HG03135 (cell line): ENCODE data around the gene SNIP1.
"Not testable (repeated sequence)": the region's sequence is repeated elsewhere in the genome, so short reads cannot be mapped to it uniquely, and the experiment has no call there.

Source experiments
- ATAC-seq: cut with Tn5 transposase; IDR thresholded peaks from one replicate; pipeline ENCODE4 v1.9.1; 2021; ENCODE audit warnings: mild to moderate bottlenecking, moderate library complexity; ENCODE audit not compliant: unreplicated experiment

The SNIP1 gene

DNA sequence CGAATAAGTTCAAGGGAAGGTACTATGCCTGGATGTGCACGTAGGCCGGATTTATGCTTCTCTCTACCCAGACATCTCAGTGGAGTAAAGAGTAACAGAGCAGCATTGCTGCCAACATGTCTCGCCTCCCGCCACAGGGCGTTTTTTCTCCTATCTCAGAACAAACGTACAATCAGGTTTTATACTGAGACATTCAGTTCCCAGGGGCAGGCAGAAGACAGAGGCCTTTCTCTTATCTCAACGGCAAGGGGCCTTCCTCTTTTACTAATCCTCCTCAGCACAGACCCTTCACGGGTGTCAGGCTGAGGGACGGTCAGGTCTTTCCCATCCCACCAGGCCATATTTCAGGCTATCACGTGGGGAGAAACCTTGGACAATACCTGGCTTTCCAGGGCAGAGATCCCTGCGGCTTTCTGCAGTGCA lies 5.9 kb upstream of the SNIP1 start:
- not testable (repeated sequence) for ATAC-seq

DNA sequence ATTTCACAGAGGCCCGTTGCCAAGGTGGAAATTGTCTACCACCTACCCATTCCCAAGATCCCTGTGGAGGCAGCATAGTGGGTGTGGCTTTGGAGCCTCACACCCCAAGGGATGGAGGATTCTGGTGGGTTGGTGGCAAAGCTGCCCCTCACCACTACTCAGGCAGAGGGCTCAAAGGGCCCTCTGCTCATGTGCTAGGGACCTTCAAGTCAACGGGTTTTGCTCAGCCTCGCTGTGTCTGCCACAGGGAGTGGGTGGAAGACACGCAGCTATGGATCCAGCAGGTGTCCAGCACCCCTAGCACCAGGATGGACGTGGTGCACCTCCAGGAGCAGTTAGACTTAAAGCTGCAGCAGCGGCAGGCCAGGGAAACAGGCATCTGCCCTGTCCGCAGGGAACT lies 5.0 kb upstream of the SNIP1 start:
- ATAC-seq = no peak

DNA sequence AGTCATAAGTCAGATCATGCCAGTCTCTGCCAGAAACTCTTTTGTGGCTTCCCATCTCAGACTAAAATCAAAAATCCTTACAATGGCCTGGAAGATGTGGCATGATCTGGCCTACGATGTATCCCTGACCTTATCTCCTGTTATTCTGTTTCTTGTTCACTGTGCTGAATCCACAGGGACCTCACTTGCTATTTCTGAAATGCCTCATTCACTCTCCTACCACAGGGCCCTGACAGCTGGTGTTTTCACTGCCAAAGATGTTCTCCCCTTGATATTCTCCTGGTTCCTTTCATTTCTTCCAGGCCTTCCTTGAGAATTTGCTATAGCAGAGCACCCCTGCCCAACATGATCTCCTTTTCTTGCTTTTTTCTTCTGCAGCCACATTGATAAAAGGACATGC lies 4.3 kb upstream of the SNIP1 start:
- ATAC-seq = no peak

DNA sequence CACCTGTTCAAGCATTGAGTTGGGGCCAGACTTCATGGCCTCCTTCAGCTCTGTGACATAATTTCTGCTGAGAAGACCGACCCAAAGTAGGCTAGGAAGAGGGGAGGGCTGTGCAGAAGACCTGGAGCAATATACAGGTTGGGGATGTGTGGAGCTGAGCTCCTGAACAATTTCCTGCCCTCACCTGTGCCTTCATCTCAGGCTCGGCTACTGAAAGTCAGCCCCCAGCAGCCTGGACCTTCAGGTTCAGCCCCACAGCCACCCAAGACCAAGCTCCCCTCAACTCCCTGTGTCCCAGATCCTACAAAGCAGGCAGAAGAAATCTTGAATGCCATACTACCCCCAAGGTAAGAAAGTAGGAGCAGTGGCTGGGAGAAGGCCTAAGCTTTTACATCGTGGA lies 3.3 kb upstream of the SNIP1 start:
- no peak for ATAC-seq

DNA sequence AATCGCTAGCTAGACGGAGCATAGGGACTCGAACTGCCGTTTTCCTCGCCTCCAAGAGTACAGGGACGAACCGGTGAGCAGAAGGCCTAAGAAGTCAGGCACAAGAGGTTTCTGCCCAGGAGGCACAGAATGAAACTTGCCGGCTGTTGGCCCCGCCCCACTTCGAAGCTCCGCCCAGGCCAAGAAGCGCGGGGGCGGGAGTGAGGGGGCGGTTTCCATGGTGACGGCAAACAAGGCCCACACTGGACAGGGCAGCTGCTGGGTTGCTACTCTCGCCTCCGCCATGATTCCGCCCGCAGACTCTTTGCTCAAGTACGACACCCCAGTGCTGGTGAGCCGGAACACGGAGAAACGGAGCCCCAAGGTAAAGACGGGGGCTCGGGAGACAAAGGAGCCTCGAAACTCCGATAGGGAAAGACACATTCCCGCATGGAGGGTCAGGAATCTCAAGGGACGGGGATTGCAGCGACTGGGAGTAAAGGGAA lies 2.7 kb upstream of the SNIP1 start, which contains the start of gene DNALI1:
Gene DNALI1, plus strand, starts transcription at position 229 of the 485 bp plus-strand sequence. Its CDS starts 55 bp downstream, at position 284.
- ATAC-seq = no peak

DNA sequence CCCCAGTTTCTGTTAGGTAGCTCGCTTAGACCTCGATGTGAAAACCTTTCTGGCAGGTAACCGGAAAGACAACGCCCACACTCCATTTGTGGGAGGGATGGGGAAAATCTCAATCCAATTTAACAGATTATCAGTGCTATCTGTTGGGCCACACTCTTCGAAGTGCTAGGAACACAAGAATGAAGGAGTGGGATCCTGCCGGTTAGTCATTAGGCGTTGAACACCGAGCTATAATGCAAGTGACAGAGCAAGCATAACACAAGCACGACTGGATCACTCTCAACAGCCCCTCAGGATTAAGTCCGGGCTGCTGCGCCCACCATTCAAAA lies 531 bp downstream of the SNIP1 start:
- peak; percentile 28 for ATAC-seq

DNA sequence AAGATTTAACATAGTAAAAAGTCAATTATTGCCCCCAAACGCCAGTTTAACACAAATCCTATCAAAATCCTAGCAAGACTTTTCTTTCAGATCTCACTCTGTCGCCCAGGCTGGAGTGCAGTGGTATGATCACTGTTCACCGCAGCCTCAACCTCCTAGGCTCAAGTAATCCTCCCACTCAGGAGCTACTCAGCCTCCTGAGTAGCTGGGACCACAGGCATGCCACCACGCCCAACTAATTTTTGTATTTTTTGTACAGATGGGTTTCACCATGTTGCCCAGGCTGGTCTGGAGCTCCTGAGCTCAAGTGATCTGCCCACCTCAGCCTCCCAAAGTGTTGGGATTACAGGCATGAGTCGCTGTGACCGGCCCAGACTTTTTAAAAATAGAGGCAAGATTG lies 4.8 kb downstream of the SNIP1 start:
- ATAC-seq = no peak

DNA sequence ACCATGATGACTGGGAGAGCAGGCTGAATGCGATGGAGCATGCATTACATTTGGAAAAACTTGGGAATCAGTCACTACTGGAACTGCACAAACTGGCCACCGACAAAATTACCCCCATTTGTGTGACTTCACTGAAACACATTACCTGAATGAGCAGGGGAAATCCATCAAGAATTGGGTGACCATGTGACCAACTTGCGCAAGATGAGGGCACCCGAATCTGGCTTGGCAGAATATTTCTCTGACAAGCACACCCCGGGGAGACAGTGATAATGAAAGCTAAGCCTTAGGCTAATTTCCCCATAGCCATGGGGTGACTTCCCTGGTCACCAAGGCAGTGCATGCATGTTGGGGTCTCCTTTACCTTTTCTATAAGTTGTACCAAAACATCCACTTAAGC lies 9.1 kb downstream of the SNIP1 start:
- ATAC-seq = no peak

DNA sequence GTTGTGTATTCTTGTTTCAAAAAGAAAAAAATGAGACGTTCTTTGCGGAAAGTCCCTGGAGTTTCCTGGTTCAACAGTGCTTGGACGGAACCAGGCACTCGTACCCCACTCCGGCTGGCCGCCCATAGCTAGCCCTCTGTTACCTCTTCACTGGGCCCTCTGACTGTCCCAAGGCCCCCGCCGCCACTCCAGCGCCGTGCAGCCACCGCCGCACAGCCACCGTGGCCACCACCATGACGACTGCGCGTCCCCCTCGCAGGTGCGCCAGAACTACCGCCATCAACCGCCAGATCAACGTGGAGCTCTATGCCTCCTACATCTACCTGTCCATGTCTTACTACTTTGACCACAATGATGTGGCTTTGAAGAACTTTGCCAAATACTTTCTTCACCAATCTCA lies 9.6 kb downstream of the SNIP1 start:
- no peak for ATAC-seq

DNA sequence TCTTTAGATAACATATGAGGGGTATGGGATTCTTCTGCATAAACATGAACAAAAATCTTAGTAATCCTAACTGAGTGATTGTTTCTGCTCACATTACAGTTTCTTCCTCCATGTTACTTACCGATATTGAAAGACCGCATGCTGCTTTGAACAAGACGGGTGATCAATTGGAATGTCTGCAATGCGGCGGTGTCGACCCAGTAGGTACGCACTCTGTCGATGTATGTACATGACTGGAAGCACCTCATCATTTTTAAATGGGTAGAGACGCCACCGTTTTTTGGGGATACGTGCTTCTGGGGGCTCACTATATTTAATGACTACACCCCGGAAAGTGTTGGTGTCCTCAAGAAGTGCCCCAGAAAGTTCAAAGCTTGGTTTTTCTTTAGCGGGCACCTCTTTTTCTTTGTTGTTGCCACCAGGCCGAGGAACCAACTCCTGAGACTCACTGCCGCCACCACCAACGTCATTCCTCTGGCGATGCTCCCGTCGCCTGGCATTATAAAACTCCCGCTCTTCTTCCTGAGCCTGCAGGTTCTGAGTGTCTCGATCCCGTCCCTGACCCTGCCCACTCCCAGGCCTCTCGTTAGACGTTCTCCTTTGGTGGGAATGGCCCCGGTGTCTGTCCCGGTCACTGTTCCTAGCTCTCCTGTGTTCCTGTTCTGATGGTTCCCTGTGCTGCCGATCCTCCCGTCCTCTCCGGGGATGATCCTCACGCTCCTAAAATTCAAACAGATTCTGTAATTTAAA lies 13.9 kb downstream of the SNIP1 start:
- no peak for ATAC-seq

DNA sequence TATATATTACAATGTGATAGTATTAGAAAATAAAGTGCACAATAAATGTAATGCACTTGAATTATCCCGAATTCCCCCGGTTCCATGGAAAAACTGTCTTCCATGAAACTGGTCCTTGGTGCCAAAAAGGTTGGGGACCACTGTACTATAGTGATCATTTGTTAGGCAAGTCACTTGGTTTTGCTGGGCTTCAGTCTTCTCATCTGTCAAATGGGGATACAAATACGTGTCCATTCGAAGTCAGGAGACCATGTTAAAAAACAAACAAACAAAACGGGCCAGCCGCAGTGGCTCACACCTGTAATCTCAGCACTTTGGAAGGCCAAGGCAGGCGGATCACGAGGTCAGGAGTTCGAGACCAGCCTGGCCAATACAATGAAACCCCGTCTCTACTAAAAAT lies 14.9 kb downstream of the SNIP1 start:
- not testable (repeated sequence) for ATAC-seq

DNA sequence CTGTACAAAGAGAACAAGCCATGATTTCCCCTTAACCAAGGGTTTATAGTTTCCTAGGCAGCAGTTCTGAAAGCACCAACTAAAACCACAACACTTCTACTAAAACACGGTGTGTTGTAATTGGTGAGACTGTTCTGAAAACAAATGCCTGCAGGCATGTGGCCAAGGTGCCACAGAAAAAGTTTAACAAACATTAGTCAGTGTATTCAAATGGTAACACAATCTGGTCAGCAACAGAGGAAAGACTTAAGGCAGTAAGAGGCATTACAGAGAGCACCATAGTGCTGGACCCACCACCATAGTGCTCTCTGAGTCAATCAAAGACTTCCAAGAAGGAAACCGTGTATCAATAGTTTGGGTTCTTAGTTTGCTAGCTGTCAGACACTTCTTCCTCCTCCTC lies 16.7 kb downstream of the SNIP1 start:
- no peak for ATAC-seq

DNA sequence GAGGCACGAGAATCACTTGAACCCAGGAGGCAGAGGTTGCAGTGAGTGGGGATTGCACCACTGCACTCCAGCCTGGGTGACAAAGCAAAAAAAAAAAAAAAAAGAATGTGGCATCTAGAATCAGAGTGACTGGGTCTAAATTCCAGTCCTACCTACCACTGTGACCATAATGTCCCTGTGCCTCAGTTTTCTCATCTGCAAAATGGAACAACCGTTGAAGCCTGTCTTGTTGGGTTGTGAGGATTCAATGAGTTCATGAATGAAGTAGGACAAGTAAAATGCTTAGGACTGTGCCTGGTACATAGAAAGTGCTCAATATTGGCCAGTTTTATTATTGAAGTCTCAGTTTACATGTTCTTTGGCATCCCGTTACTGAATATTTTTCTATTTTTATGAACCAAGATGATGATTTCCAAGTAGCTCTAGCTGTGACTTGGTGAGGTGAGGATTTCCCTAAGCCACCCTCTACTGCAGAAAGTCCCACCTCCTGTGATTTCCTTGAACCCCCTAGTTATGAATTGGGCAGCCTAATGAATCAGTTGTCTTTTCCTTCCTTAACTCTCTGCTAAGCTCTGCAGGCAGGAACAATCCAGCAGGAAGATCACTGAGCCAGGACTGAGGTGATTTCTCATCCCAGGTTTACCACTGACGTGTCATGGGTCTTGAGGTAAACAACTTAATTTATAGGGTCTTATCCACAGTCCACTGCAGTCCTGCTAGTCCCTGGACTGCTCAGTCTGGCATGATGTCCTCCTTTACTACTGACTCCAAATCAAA lies 20.6 kb downstream of the SNIP1 start:
- no peak for ATAC-seq

DNA sequence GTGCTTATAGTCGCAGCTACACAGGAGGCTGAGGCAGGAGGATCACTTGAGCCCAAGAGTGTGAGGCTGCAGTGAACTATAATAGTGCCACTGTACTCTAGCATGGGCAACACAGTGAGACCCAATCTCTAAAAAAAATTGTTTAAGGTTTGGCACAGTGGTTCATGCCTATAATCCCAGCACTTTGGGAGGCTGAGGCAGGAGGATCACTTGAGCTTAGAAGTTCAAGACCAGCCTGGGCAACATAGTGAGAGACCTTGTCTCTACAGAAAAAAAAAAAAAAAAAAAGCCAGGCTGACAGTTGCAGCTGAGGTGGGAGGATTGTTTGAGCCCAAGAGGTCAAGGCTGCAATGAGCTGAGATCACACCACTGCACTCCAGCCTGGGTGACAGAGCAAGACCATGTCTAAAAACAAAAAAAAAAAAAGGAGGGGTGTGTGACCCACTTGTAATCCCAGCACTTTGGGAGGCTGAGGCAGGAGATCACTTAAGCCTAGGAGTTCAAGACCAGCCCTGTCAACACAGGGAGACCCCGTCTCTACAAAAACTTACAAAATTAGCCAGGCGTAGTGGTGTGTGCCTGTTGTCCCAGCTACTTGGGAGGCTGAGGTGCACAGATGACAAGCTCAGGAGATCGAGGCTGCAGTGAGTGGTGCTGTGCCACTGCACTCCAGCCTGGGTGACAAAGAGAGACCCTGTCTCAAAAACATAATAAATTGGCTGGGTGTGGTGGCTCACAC lies 21.5 kb downstream of the SNIP1 start:
- ATAC-seq = not testable (repeated sequence)

DNA sequence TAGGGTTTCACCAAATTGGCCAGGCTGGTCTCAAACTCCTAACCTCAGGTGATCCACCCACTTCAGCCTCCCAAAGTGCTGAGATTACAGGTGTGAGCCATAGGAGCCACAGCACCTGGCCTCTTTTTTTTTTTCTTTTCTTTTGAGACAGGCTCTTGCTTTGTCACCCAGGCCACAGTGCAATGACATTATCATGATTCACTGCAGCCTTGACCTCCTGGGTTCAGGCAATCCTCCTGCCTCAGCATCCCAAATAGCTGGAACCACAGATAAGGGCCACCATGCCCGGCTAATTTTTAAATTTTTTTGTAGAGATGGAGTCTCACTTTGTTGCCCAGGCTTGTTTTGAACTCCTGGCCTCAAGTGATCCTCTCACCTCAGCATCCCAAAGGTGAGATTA lies 24.2 kb downstream of the SNIP1 start:
- ATAC-seq = not testable (repeated sequence)

DNA sequence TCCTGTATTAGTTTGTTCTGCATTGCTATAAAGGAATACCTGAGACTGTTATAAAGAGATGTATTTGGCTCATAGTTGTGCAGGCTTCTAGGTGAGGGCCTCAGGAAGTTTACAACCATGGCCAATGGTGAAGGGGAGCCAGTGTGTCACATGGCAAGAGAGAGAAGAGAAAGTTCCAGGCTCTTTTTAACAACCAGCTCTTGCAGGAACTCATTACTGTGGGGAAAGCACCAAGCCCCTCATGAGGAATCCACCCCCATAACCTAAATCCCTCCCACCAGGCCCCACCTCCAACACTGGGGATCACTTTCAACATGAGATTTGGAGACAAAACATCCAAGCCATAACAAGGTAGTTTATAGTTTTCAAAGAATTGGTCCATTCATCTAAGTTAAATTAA lies 34.5 kb downstream of the SNIP1 start:
- ATAC-seq = no peak

DNA sequence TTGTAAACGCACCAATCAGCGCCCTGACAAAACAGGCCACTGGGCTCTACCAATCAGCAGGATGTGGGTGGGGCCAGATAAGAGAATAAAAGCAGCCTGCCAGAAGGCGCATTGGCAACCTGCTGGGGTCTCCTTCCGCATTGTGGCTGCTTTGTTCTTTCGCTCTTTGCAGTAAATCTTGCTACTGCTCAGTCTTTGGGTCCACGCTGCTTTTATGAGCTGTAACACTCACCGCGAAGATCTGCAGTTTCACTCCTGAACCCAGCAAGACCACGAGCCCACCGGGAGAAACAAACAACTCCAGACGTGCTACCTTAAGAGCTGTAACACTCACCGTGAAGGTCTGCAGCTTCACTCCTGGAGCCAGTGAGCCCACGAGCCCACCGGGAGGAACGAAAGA lies 35.2 kb downstream of the SNIP1 start:
- ATAC-seq = not testable (repeated sequence)

DNA sequence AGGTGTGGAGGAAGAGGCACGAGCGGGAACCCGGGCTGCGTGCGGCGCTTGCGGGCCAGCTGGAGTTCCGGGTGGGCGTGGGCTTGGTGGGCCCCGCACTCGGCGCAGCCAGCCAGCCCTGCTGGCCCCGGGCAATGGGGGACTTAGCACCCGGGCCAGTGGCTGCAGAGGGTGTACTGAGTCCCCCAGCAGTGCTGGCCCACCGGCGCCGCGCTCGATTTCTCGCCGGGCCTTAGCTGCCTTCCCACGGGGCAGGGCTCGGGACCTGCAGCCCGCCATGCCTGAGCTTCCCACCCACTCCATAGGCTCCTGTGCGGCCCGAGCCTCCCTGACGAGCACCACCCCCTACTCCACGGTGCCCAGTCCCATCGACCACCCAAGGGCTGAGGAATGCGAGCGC lies 35.9 kb downstream of the SNIP1 start:
- not testable (repeated sequence) for ATAC-seq

DNA sequence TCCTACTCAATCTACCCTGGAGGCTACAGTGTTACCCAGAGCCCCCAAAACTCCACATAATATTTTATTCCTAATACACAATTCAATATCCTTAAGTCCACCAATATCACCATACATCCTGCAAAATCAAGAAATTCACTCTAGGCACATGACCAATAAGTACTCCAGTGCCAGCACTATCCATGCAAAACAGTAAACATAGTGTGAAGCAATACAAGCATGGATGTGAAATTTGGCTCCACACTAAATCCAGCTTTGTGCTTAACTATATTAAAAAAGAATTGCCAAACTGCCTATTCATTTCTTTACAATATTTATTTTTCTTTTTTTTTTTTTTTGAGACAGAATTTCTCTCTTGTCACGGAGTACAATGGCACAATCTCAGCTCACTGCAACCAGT lies 36.5 kb downstream of the SNIP1 start:
- ATAC-seq = no peak

DNA sequence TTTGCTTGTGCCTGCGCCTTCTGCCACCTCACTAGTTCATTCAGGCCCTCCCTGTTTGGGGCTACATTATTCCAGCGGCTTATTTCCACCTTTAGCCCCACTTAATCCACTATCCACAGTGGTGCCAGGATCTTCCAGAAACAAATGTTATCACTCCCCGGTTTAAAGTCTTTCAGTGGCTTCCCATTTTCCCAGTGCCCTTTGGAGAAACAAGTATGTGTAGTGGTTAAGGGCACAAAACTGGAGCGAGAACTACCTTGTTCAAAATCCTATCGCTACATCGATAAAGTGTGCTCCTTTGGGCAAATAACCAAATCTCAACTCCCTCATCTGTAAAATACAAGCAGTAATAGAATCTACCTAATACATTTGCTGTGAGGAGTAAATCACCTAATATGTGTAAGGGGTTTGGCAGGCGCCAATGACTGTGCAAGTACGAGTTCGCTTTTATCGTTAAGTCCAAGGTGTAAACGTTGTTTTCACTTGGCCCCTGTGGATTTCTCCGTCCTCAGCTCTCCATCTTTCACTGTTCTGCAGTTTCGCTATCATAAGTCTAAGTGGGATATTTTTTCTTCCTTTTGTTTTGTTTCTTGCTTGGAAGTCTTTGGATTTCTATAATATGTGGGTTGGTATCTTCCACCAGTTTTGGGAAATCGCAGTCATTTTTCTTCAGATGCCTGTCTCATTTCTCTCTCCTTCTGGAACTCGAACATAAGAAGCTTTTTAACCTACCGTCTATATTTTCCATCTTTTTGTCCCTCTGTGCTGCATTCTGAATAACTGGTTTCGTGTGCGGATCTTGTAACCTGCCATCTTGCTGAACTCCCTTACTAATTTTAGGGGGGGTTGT lies 38.7 kb downstream of the SNIP1 start:
- ATAC-seq = no peak
